ENCODE results near the gene PTBP2.

- TF ChIP-seq EZH2 (IDR thresholded peaks at IDR 0.05; ENCODE audit: borderline replicate concordance) (no peak), CTCF (IDR thresholded peaks at IDR 0.05; ENCODE audit: poor library complexity) (no peak), EZH2phosphoT487 (IDR thresholded peaks at IDR 0.05; ENCODE audit: low read depth, severe bottlenecking, unreplicated experiment) (no peak)
Measured at GRCh38 chr1:96722161-96722922, 758 bp downstream of the PTBP2 start.
